T-helper 2 cell treated with Interferon-gamma antibody and Interleukin-4, amounts not matched to agents 5 μg/mL and 100 μg/mL, for 36 hours (primary cell): ENCODE measurements around the gene ZNF281.
A peak's percentile ranks its signal among the peaks of the same experiment; 100 is the strongest.
"Not testable (repeated sequence)": the region's sequence is repeated elsewhere in the genome, so short reads cannot be mapped to it uniquely, and the experiment has no call there.

Experiments
- DNase-seq: peaks from one replicate; pipeline ENCODE4 v3.0.0; 2021; ENCODE audit warnings: low spot score
- H3K27ac Mint-ChIP-seq: one replicate; pipeline ENCODE4 v1.8.0; 2021; ENCODE audit warnings: mild to moderate bottlenecking, mixed read lengths
- H3K27me3 Mint-ChIP-seq: one replicate; pipeline ENCODE4 v1.8.0; 2021; ENCODE audit warnings: low read depth, mixed read lengths
- H3K36me3 Mint-ChIP-seq: one replicate; pipeline ENCODE4 v1.8.0; 2021; ENCODE audit warnings: low read depth, mixed read lengths
- H3K4me1 Mint-ChIP-seq: one replicate; pipeline ENCODE4 v1.8.0; 2021; ENCODE audit warnings: low read depth, mixed read lengths
- H3K4me3 Mint-ChIP-seq: one replicate; pipeline ENCODE4 v1.8.0; 2022; ENCODE audit warnings: mild to moderate bottlenecking, moderate library complexity, mixed read lengths
- H3K9me3 Mint-ChIP-seq: one replicate; pipeline ENCODE4 v1.8.0; 2021; ENCODE audit warnings: mixed read lengths

ZNF281 gene

DNA sequence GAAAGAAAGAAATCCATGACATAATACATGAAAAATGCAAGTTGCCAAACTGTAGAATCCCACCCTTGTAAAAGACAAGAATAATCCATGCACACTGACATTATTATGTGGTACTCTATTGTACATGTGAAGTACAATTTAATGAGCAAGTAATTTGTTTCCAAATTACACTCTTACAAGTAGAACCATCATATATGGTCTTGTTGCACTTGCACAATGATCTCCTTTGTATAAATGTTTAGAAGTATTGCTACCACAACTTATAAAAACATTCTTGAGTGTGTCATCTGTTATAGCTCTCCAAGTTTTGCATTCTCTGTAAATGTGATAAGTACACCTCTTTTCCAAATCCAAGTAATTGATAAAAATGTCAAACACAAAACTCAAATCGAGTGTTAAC is 29.1 kb upstream of the ZNF281 start:
- H3K36me3 Mint-ChIP-seq, result no peaks in the 10 kb centered on the region
- H3K4me1 Mint-ChIP-seq, result peaks cover 5% of the 10 kb centered on the region
- no peak for DNase-seq
- no peaks in the 10 kb centered on the region for H3K9me3 Mint-ChIP-seq
- H3K27me3 Mint-ChIP-seq, result no peaks in the 10 kb centered on the region
- no peak overlapping the region for H3K27ac Mint-ChIP-seq
- no peak overlapping the region for H3K4me3 Mint-ChIP-seq

DNA sequence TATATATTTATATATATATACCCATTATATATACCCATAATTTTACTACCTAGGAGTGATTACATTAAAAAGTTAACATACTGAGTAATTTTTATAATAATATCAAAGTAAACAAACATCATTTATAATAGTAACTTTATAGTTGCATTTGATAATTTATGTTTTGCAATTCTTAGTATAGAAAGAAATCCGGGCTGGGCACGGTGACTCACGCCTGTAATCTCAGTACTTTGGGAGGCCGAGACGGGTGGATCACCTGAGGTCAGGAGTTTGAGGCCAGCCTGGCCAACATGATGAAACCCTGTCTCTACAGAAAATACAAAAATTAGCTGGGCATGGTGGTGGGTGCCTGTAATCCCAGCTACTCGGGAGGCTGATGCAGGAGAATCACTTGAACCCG is 28.6 kb upstream of the ZNF281 start:
- not testable (repeated sequence) for H3K4me3 Mint-ChIP-seq, H3K27ac Mint-ChIP-seq, H3K9me3 Mint-ChIP-seq, H3K27me3 Mint-ChIP-seq, DNase-seq, H3K36me3 Mint-ChIP-seq, H3K4me1 Mint-ChIP-seq

DNA sequence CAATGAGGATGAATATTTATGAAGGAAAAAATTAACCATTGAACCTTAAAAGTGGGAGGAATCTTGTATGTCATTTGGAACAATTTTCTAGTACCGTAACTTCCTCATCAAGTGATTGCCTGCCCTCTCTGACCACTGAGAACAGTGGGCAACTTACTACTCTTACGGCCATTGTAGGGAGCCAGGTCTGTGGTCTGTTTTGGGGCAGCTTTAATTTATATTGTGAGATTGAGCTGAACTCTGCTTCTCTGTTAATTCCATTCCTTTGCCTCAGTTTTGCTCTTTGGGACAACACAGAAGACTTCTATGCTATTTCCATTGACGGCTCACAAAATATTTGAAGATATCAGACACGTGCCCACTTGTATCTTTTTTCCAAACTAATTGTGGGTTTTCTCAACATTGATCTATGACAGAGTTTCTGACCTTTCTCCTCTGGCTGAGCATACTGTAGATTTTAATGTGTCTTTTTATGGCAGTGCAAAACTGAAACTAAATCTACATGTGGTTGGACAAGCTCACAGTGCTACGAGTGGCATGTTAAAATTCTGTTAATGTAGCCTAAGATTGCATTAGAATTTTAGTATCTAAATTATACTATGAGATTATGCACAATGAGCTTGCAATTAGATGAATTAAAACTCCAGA is 27.8 kb upstream of the ZNF281 start:
- DNase-seq, result no peak
- no peaks in the 10 kb centered on the region for H3K9me3 Mint-ChIP-seq
- no peaks in the 10 kb centered on the region for H3K36me3 Mint-ChIP-seq
- no peaks in the 10 kb centered on the region for H3K27me3 Mint-ChIP-seq
- H3K27ac Mint-ChIP-seq, result peak overlapping the region; percentile 76
- peaks cover 8% of the 10 kb centered on the region for H3K4me1 Mint-ChIP-seq
- peak overlapping the region; percentile 77 for H3K4me3 Mint-ChIP-seq

DNA sequence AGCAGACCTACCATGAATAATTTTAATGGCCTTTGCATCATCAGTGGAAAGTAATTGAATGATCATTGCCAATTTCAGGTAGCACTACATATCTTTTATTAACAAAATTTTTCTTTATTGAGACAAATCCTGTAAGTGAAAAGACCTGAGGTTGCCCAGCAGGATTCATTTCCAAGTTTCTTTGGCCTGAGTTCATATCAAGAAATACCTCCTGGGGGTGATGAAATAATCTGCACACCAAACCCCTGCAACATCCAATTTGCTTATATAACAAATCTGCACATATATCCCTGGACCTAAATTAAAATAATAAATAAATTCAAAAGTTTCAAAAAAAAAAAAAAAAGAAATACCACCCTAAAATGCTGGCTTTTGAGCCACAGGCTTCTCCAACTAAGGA is 27.3 kb upstream of the ZNF281 start:
- peaks cover 10% of the 10 kb centered on the region for H3K4me1 Mint-ChIP-seq

DNA sequence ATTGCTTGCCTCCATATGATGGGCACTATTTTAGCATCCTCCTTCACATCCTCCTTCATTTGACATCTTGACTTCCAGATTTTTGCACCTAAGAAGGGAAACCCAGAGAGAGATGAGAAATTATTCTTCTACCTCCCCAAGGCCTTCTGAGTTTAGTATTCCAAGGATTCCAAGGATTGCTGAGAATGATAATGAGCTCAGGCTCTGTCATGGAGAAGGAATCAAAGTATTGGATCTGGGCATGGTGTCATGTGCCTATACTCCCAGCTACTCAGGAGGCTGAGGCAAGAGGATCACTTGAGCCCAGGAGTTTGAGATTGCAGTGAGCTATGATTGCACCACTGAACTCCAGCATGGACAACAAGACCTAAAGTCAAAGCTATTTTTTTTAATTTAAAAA is 26.6 kb upstream of the ZNF281 start:
- no peak for DNase-seq
- Mint-ChIP-seq H3K27me3 (no peaks in the 10 kb centered on the region), H3K4me1 (peaks cover 10% of the 10 kb centered on the region), H3K4me3 (no peak overlapping the region), H3K36me3 (no peaks in the 10 kb centered on the region), H3K9me3 (no peaks in the 10 kb centered on the region), H3K27ac (no peak overlapping the region)

More for the DNA sequence above, 27.3 kb upstream of the ZNF281 start:
- no peaks in the 10 kb centered on the region for H3K36me3 Mint-ChIP-seq
- H3K4me3 Mint-ChIP-seq, result no peak overlapping the region
- no peak for DNase-seq
- H3K9me3 Mint-ChIP-seq, result no peaks in the 10 kb centered on the region
- no peaks in the 10 kb centered on the region for H3K27me3 Mint-ChIP-seq
- H3K27ac Mint-ChIP-seq, result no peak overlapping the region

DNA sequence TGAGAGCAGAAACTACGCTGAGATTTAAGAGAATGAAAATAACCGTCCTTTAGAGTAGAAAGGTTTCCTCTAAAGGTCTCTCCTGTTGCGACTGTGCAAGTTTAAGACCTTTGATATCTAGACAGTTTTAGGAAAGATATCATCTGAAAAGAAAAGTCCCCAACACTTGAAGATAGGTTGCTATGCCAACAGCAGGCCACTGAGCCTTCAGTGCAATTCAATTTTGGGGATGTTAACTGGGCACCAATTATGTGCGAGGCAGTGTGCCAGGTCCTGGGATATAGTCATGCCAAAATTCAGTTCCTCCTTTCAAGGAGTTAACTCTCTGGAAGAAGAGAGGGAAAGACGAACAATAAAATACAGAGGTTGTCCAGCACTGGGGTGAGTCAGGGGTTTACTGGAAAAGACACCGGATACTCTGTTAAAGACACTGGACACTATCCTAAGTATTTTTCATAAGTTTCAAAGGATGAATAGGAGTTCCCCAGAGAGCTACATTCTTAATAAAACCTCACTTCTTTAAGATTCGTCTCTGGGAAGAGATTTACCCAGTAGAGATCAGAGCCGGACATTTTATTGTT is 25.5 kb upstream of the ZNF281 start:
- peaks cover 10% of the 10 kb centered on the region for H3K4me1 Mint-ChIP-seq
- H3K9me3 Mint-ChIP-seq, result no peaks in the 10 kb centered on the region
- H3K4me3 Mint-ChIP-seq, result no peak overlapping the region
- no peaks in the 10 kb centered on the region for H3K36me3 Mint-ChIP-seq
- H3K27me3 Mint-ChIP-seq, result no peaks in the 10 kb centered on the region
- H3K27ac Mint-ChIP-seq, result no peak overlapping the region
- DNase-seq, result no peak

DNA sequence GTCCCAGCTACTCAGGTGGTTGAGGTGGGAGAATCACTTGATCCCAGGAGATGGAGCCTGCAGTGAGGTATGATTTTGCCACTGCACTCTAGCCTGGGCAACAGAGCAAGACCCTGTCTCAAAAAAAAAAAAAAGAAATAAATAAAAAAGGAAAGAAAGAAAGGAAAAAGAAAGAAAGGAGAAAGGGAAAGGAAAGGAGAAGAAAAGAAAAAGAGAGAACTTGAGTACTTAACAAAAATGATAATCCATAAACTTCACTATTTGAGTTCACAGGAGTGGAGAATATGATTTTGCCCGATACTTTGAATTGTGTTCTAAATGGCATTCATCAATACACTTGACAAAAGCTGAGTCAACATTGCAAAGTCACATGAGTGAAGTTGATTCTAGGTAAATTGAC is 23.8 kb upstream of the ZNF281 start:
- DNase-seq, result no peak
- Mint-ChIP-seq H3K27me3 (no peaks in the 10 kb centered on the region), H3K36me3 (no peaks in the 10 kb centered on the region), H3K4me1 (peaks cover 8% of the 10 kb centered on the region), H3K9me3 (no peaks in the 10 kb centered on the region), H3K4me3 (no peak overlapping the region), H3K27ac (no peak overlapping the region)

DNA sequence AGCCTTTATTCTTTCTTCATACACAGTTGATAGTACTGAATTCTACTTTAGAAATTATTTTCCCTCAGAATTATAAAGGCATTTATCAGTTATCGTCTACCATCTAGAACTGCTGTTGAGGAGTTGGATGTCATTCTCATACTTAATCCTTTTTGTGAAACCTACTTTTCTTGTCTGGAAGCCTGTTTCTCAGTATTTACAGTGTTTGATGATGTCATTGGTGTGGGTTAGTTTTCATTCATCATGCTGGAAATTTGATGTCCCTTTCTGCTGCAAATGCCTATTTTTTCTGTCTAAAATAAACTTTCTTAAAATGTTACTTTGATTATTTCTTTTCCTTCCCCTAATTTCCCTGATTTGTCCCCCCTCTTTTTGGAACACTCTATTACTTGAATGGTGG is 22.8 kb upstream of the ZNF281 start:
- Mint-ChIP-seq H3K4me1 (peaks cover 8% of the 10 kb centered on the region), H3K4me3 (no peak overlapping the region), H3K36me3 (no peaks in the 10 kb centered on the region), H3K27me3 (no peaks in the 10 kb centered on the region), H3K9me3 (no peaks in the 10 kb centered on the region), H3K27ac (no peak overlapping the region)
- DNase-seq, result no peak

DNA sequence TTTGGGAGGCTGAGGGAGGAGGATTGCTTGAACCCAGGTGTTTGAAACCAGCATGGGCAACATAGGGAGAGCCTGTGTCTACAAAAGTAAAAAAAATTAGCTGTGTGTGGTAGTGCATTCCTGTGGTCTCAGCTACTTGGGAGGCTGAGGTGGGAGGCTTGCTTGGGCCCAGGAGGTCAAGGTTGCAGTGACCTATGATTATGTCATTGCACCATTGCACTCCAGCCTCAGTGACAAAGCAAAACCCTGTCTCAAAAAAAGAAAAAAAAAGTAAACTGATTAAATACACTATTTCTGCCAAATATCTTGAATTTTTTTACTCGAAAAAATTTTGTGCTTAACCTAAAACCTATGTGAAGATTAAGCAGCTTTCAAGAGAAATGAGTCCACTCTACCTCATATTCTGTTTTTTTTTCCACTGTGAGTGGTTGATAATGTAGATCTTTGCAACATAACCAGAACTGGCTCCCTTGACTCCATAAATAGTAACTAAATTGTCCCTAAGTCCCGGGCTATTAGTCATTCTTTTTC is 19.4 kb upstream of the ZNF281 start:
- Mint-ChIP-seq H3K9me3 (no peaks in the 10 kb centered on the region), H3K4me1 (peaks cover 8% of the 10 kb centered on the region), H3K27ac (no peak overlapping the region), H3K4me3 (no peak overlapping the region), H3K27me3 (no peaks in the 10 kb centered on the region), H3K36me3 (no peaks in the 10 kb centered on the region)
- no peak for DNase-seq

DNA sequence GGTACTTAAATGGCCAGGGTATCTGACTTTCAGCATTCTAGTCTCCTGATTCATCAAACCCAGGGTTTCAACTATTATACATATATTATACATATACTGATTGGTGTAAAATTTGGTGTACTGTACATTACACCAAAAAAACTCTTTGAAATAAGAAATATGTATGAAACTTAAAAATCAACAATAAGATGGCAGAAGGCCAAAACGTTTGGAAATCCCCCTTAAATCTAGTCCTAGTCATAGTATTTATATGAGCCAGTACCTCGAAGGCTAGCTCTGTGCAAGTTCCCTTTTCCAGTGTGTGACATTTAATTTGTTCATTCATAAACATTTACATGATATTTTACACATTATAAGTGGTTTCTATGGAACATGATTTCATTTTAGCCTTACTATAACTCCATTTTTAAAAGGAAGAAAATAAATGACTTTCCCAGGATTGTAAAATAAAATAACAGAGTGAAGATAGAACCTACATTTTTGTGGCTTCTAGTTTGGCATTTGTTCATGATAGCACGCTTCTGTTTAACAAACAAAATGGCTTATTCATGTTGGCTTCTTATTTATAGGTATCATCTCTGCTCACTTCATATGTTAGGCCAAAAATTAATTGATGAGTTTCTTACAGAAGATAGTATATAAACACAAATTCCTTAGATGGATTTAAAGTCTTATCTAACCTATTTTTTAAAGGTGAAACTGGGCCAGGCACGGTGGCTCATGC is 18.8 kb upstream of the ZNF281 start:
- Mint-ChIP-seq H3K27ac (no peak overlapping the region), H3K4me1 (peaks cover 8% of the 10 kb centered on the region), H3K36me3 (no peaks in the 10 kb centered on the region), H3K4me3 (no peak overlapping the region), H3K27me3 (no peaks in the 10 kb centered on the region), H3K9me3 (no peaks in the 10 kb centered on the region)
- no peak for DNase-seq

DNA sequence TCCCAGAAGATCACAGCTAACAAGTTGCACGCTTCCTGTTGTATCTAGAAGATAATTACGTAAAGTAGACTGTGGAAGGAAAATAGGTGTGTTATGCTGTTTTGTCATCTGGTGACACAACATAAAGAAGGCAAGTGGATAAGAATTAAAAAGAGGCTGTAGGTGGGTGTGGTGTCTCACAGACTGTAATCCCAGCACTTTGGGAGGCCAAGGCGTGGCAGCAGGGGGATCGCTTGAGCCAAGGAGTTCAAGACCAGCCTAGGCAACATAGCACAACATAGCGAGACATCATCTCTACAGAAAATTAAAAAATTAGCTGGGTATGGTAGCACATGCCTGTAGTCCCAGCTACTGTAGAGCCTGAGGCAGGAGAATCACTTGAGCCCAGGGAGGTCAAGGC is 17.9 kb upstream of the ZNF281 start:
- H3K4me3 Mint-ChIP-seq, result no peak overlapping the region
- no peak for DNase-seq
- peaks cover 2% of the 10 kb centered on the region for H3K27me3 Mint-ChIP-seq
- no peaks in the 10 kb centered on the region for H3K9me3 Mint-ChIP-seq
- H3K27ac Mint-ChIP-seq, result no peak overlapping the region
- H3K36me3 Mint-ChIP-seq, result no peaks in the 10 kb centered on the region
- peaks cover 6% of the 10 kb centered on the region for H3K4me1 Mint-ChIP-seq

DNA sequence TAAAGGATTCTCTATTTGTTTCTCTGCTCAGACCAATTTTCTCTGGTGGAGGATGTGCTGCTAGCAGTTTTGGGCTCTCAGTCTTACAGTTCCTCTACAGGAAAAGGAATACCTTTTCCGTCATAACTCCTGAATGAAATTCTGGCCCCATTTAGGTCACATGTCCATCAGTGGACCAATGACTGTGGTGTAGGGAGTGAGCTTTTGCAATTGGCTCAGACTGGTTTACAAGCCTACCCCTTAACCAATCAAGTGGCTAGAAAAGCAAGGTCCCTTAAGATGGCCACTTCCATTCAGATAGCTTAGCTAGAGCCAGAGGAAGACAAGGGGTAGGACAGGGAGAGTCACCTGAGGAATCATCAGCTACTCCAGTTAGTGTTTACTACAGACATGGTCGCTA is 16.4 kb upstream of the ZNF281 start:
- Mint-ChIP-seq H3K27ac (no peak overlapping the region), H3K4me1 (peaks cover 4% of the 10 kb centered on the region), H3K4me3 (no peak overlapping the region), H3K27me3 (peaks cover 6% of the 10 kb centered on the region), H3K9me3 (no peaks in the 10 kb centered on the region), H3K36me3 (no peaks in the 10 kb centered on the region)
- no peak for DNase-seq

DNA sequence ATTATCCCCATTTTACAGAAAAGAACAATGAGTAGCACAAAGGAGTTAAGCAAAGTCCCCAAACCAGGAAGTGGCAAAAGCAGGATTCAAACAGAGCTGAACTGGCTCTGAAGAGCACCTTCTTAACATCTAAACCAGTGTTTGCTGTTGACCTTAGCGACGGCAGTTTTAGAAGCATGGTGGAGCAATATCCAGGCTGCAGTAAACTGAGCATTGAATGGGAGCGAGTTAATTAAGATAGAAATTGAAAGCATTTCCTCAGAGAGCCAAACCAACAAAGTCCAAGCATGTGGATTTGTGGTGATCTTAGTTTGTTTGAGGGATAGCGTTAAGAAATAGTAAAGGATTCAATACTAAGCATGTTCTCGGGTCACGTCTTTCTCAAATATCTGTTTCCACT is 13.4 kb upstream of the ZNF281 start:
- Mint-ChIP-seq H3K36me3 (no peaks in the 10 kb centered on the region), H3K4me3 (no peak overlapping the region), H3K27ac (no peak overlapping the region), H3K9me3 (no peaks in the 10 kb centered on the region), H3K4me1 (peaks cover 4% of the 10 kb centered on the region), H3K27me3 (peaks cover 9% of the 10 kb centered on the region)
- no peak for DNase-seq

DNA sequence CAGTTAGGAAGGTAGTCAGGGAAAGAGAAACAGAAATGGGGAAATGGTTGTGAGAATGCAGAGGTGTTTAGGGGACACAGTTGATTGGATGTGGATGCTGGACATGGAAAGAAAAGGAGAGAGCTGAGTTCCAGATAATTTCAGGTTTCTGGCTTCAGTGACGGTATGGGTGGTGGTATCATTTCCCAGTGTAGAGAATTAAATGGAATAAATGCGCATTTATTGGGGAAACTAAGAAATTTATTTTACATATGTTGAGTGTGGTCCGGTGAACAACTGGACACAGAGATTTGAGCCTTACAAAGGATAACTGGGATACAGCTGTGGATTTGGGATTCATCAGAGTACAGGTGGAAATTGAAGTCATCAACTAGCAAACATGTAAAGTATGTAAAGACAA is 12.4 kb upstream of the ZNF281 start:
- DNase-seq, result no peak
- Mint-ChIP-seq H3K4me1 (no peaks in the 10 kb centered on the region), H3K9me3 (no peaks in the 10 kb centered on the region), H3K27me3 (peaks cover 9% of the 10 kb centered on the region), H3K27ac (no peak overlapping the region), H3K4me3 (no peak overlapping the region), H3K36me3 (no peaks in the 10 kb centered on the region)
